GM23338 (cell line): Measurements from ENCODE around the gene C14orf180.

Experiments
- CREB1 ChIP-seq: fragments of 250-450 bp; sonication (Bioruptor Pico); IDR thresholded peaks from 2 replicates; pipeline ENCODE4 v1.5.0; 2020; ENCODE audit warnings: low read depth, mild to moderate bottlenecking, moderate library complexity
- CTCF ChIP-seq, 2 experiments: fragments of 200-600 bp in 1 of 2; sonication (generic) in 1 of 2; conservative IDR thresholded peaks; 2 replicates each; pipeline versions ENCODE4 v1.5.1 to v1.6.1; 2016 to 2017; ENCODE audit warnings: antibody characterized with exemption in 2 of 2, low read depth in 2 of 2, mild to moderate bottlenecking in 2 of 2, moderate library complexity in 1 of 2
- ETS1 ChIP-seq: IDR thresholded peaks from 2 replicates; pipeline ENCODE4 v1.6.1; 2016; ENCODE audit warnings: antibody characterized with exemption
- EZH2 ChIP-seq: fragments of 200-600 bp; sonication (generic); IDR thresholded peaks from one replicate; pipeline ENCODE4 v1.8.0; 2017; ENCODE audit warnings: antibody characterized with exemption, mild to moderate bottlenecking, low read depth; ENCODE audit not compliant: unreplicated experiment
- EZH2phosphoT487 ChIP-seq: fragments of 200-600 bp; sonication (generic); IDR thresholded peaks from one replicate; pipeline ENCODE4 v1.8.1; 2018; ENCODE audit warnings: antibody characterized with exemption; ENCODE audit not compliant: unreplicated experiment
- JUNB ChIP-seq: IDR thresholded peaks from one replicate; pipeline ENCODE4 v1.6.1; 2016; ENCODE audit warnings: antibody characterized with exemption; ENCODE audit not compliant: unreplicated experiment
- NANOG ChIP-seq: IDR thresholded peaks from 2 replicates; pipeline ENCODE4 v1.6.1; 2016; ENCODE audit warnings: antibody characterized with exemption, borderline replicate concordance
- POLR2AphosphoS5 ChIP-seq: IDR thresholded peaks from 2 replicates; pipeline ENCODE4 v1.6.1; 2016; ENCODE audit warnings: antibody characterized with exemption, low read depth
- REST ChIP-seq: IDR thresholded peaks from one replicate; pipeline ENCODE4 v1.6.1; 2018; ENCODE audit warnings: antibody characterized with exemption; ENCODE audit not compliant: unreplicated experiment
- STAT1 ChIP-seq: IDR thresholded peaks from one replicate; pipeline ENCODE4 v1.6.1; 2016; ENCODE audit warnings: antibody characterized with exemption; ENCODE audit not compliant: unreplicated experiment
- ZNF114 ChIP-seq: fragments of 250-450 bp; sonication (Bioruptor Pico); IDR thresholded peaks from 2 replicates; pipeline ENCODE4 v1.5.0; 2020; ENCODE audit warnings: mild to moderate bottlenecking, moderate library complexity
- ZNF331 ChIP-seq: fragments of 250-450 bp; sonication (Bioruptor Pico); IDR thresholded peaks from 2 replicates; pipeline ENCODE4 v1.5.0; 2020; ENCODE audit warnings: low read depth, mild to moderate bottlenecking, moderate library complexity
- ZNF462 ChIP-seq: fragments of 250-450 bp; sonication (Bioruptor Pico); IDR thresholded peaks from 2 replicates; pipeline ENCODE4 v1.5.0; 2020; ENCODE audit warnings: mild to moderate bottlenecking, moderate library complexity

- TF ChIP-seq REST (no peak), NANOG (no peak), EZH2 (no peak), CTCF (conservative IDR thresholded peaks at IDR 0.05; ENCODE audit: low read depth in 2 of 2) (no peak), POLR2AphosphoS5 (no peak), ZNF114 (CRISPR knock-in tag) (no peak), EZH2phosphoT487 (no peak), CREB1 (CRISPR knock-in tag) (no peak), ZNF462 (no peak), JUNB (no peak), STAT1 (no peak), ZNF331 (no peak), ETS1 (no peak)
Observed at GRCh38 chr14:104589338-104590195, 10.0 kb downstream of the C14orf180 start.
